ENCODE measurements around the gene ASXL2. TPM values are rescaled to one million over a fixed set of nuclear protein-coding genes. Genes with fewer than 3 reads are reported as not detected.
A peak's percentile ranks its signal among the peaks of the same experiment; 100 is the strongest.

ASXL2 gene
- total RNA-seq, 1 experiment from 2014 or later, result 32.7 TPM

GRCh38 chr2:25744055-25744454 lies 134.2 kb downstream of the ASXL2 start:
- Histone ChIP-seq H2AK5ac (ENCODE audit: insufficient read length, low read length) (no peak overlapping the region), H3K27me3 (ENCODE audit: insufficient read depth, low read length) (no peaks in the 10 kb centered on the region), H2BK12ac (ENCODE audit: insufficient read length, low read depth, low read length) (no peak overlapping the region), H3K14ac (ENCODE audit: insufficient read depth, low read length) (no peak overlapping the region), H3K79me1 (ENCODE audit: insufficient read depth, low read depth, low read length, poor library complexity, severe bottlenecking) (no peaks in the 10 kb centered on the region), H2BK5ac (ENCODE audit: insufficient read length, low read length) (no peak overlapping the region), H2BK20ac (ENCODE audit: low read depth, low read length, poor library complexity, severe bottlenecking) (no peak overlapping the region), H3K56ac (ENCODE audit: insufficient read length, low read depth, low read length) (no peak overlapping the region), H3K27ac (ENCODE audit: insufficient read length, low read depth, low read length) (no peak overlapping the region), H3K4me2 (ENCODE audit: insufficient read depth, insufficient read length, low read length) (no peak overlapping the region), H4K5ac (ENCODE audit: insufficient read length, low read depth, low read length) (no peak overlapping the region), H4K20me1 (ENCODE audit: control insufficient read depth, insufficient read depth, insufficient read length) (no peaks in the 10 kb centered on the region), H3K23ac (ENCODE audit: insufficient read length, low read depth, low read length) (no peak overlapping the region), H3K4ac (ENCODE audit: low read depth, low read length) (no peak overlapping the region), H2AFZ (ENCODE audit: low read length) (no peak overlapping the region), H3K4me1 (ENCODE audit: insufficient read depth, low read length) (no peaks in the 10 kb centered on the region), H2BK15ac (ENCODE audit: low read depth, low read length) (no peak overlapping the region), H3K18ac (ENCODE audit: insufficient read length, low read depth, low read length) (no peak overlapping the region), H4K8ac (replicated peaks; ENCODE audit: insufficient read length, low read depth, low read length) (no peak overlapping the region), H3K79me2 (ENCODE audit: insufficient read depth, low read length) (no peaks in the 10 kb centered on the region), H3K9me3 (ENCODE audit: control insufficient read depth, low read depth, low read length) (no peaks in the 10 kb centered on the region), H3K23me2 (ENCODE audit: insufficient read length, low read depth, low read length, poor library complexity, severe bottlenecking) (no peaks in the 10 kb centered on the region), H4K91ac (ENCODE audit: insufficient read length, low read depth, low read length) (no peak overlapping the region), H2BK120ac (ENCODE audit: low read depth, low read length, poor library complexity, severe bottlenecking) (no peak overlapping the region), H3K9ac (ENCODE audit: extremely low read depth, insufficient read length, low read length) (no peak overlapping the region), H3T11ph (ENCODE audit: low read length) (no peak overlapping the region)
- H3K4me1 Mint-ChIP-seq, result peaks cover 38 to 44% of the 10 kb centered on the region in 2 experiments
- TF ChIP-seq, protein P1, sequence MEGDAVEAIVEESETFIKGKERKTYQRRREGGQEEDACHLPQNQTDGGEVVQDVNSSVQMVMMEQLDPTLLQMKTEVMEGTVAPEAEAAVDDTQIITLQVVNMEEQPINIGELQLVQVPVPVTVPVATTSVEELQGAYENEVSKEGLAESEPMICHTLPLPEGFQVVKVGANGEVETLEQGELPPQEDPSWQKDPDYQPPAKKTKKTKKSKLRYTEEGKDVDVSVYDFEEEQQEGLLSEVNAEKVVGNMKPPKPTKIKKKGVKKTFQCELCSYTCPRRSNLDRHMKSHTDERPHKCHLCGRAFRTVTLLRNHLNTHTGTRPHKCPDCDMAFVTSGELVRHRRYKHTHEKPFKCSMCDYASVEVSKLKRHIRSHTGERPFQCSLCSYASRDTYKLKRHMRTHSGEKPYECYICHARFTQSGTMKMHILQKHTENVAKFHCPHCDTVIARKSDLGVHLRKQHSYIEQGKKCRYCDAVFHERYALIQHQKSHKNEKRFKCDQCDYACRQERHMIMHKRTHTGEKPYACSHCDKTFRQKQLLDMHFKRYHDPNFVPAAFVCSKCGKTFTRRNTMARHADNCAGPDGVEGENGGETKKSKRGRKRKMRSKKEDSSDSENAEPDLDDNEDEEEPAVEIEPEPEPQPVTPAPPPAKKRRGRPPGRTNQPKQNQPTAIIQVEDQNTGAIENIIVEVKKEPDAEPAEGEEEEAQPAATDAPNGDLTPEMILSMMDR (conservative IDR thresholded peaks at IDR 0.05), result no peak
- WGBS (ENCODE audit: extremely low coverage, insufficient read length, low lambda C conversion rate), result no CpG with 5 or more reads among the region's 8 CpGs
- H3K27me3 Mint-ChIP-seq (ENCODE audit: low read depth), result no peaks in the 10 kb centered on the region
- no peak overlapping the region for H3K4me3 Mint-ChIP-seq
- no peak for DNase-seq
- no peaks in the 10 kb centered on the region for H3K9me3 Mint-ChIP-seq
- H3K27ac Mint-ChIP-seq, result peak overlapping the region; percentile 3 to 63 (median 59); a peak in 3 of 7 replicates
- H3K36me3 Mint-ChIP-seq (ENCODE audit: insufficient read depth in 1 of 3, low read depth in 3 of 3), result peaks cover 15 to 48% (median 36%) of the 10 kb centered on the region in 3 experiments
